Measurements from ENCODE around the gene SLC35E2B.

DNA sequence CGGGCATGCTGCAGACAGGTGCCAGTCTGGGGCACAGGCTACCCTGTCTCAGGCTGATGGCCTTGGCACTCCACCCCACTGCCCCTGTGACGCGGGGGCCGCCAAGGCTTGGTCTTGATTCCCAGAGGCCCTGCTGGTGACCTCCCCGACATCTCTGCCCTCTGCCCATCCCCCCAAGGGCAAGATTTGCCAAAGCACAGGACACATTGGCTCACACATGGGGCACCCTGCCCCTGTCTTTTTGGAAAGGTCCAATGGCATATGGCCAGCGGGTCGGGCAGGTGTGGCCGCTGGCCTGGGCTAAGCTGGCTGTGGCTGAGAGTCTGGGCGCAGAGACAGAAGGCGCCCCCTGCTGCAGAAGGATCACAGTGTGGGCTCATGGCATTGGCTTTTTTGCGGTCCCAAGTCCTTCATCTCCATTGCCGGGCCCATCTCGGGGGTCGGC lies 72.7 kb downstream of the SLC35E2B start:
- TF ChIP-seq CTCF (IDR thresholded peaks at IDR 0.05) (no peak), EP300 (IDR thresholded peaks at IDR 0.05) (no peak), POLR2A (IDR thresholded peaks at IDR 0.05) (no peak)
